ENCODE measurements around the gene EFNA5.

- TF ChIP-seq CTCF (optimal IDR thresholded peaks at IDR 0.05 in 1 of 3, IDR thresholded peaks at IDR 0.05 in 1 of 3, conservative IDR thresholded peaks at IDR 0.05 in 1 of 3; ENCODE audit: extremely low read depth in 1 of 3, insufficient read depth in 2 of 3, low read length in 3 of 3) (no peak), EZH2 (IDR thresholded peaks at IDR 0.05; ENCODE audit: low read length) (no peak)
Observed at GRCh38 chr5:107539726-107540330, 130.9 kb downstream of the EFNA5 start.

Measured in keratinocyte (primary cell).